Stimulated activated CD4-positive, alpha-beta T cell treated with anti-CD3 and anti-CD28 coated beads, Interleukin-4, amount 100 ng/mL, for 24 hours (primary cell): ENCODE data around the gene VPS36.
"Not testable (repeated sequence)": the region's sequence is repeated elsewhere in the genome, so short reads cannot be mapped to it uniquely, and the experiment has no call there.

Experiments
- DNase-seq: peaks from one replicate; pipeline ENCODE4 v3.0.0-alpha.2; 2020

VPS36 gene

DNA sequence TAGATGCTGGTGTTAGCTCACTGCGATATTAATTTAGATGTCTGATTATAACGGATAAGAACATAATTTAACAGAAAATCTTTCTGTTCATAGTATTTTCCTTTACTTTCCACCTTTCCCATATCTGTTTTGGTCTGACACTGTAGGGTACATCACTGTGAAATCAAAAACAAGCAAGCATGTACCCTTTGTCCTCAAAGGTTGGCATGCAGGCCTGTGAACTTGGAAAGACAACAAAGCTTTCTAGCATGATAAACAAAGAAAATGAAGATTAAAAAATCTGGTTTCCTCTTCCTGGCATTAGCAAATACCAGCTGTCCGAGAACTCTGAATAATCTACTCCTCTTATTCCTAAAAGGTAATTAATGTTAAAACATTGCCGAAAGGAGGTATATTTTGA lies 76.0 kb downstream of the VPS36 start:
- no peak for DNase-seq

- DNase-seq: not testable (repeated sequence)
Measured at GRCh38 chr13:52373277-52373676, 77.2 kb downstream of the VPS36 start.

GRCh38 chr13:52371736-52372247 lies 78.6 kb downstream of the VPS36 start:
- DNase-seq: no peak

GRCh38 chr13:52366291-52366690 lies 84.1 kb downstream of the VPS36 start:
- DNase-seq: no peak
